ENCODE results near the gene GNMT.

GNMT gene

DNA sequence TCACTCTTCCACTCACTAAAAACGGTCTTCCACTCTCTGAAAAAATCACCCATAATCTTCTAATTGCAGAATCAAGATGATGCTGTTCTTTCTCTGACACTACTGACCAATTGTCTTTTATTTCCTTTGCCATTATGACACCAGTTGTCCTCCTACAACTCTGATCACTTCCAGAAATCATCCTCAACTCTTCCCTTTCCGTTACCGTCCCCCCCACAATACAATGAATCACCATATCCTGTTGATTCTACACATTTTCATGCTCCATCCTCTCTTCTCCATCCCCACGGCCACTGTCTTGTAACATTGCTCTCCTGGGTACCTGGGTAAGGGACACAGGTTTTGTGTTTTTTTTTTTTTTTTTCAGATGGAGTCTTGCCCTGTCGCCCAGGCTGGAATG lies 21.3 kb downstream of the GNMT start:
- no peak overlapping the region for H3K4me3 ChIP-seq (ENCODE audit: low read depth, low read length)

DNA sequence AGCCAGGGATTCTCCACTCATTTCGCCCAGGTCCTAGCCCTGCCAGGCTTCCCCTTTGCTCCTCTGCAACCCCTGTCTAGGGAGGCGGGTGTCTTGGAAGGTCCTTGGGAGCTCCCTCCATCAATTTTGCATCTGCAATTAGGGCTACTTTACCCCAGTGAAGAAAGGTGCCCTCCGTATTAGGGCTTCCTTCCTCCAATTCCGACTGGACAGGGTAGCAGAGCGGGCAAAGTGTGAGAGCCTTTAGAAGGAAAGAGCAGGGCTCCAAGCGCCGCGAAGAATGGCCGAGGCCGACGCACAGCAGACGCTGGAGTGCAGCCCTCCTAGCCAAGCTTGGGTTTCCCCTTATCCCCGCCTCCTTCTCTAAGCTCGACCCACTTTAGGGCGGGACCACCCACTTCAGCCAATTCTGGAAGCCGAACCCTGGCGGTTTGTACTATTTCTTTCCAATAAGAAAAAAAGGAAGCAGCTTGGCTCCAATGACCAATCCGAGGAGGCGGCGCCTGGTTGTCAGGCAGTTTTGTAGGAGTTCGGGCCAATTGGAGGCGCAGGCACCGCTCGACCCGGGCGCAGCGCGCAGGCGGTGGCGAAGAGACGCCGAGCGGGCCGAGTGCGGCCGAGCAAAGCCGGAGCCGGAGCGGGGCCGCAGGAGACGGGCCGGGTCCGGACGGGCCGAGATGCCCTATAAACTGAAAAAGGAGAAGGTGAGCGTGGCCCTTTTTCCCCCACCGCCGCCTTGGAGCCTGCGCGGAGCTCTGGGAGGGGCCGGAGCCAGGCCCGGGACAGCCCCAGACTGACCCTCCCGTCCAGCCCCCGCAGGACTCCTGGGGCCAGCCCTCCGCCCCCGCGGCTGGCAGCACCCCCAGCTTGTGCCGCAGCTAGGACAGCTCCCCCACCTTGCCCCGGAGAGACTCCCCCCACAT lies 23.7 kb downstream of the GNMT start, which contains the start of gene PPP2R5D:
TSS of gene PPP2R5D (plus strand) at position 570 of the 923 bp plus-strand sequence. CDS start at position 678, 108 bp downstream.
- peak; percentile 98 for DNase-seq (ENCODE audit: low read depth)
- TF ChIP-seq, protein P1, sequence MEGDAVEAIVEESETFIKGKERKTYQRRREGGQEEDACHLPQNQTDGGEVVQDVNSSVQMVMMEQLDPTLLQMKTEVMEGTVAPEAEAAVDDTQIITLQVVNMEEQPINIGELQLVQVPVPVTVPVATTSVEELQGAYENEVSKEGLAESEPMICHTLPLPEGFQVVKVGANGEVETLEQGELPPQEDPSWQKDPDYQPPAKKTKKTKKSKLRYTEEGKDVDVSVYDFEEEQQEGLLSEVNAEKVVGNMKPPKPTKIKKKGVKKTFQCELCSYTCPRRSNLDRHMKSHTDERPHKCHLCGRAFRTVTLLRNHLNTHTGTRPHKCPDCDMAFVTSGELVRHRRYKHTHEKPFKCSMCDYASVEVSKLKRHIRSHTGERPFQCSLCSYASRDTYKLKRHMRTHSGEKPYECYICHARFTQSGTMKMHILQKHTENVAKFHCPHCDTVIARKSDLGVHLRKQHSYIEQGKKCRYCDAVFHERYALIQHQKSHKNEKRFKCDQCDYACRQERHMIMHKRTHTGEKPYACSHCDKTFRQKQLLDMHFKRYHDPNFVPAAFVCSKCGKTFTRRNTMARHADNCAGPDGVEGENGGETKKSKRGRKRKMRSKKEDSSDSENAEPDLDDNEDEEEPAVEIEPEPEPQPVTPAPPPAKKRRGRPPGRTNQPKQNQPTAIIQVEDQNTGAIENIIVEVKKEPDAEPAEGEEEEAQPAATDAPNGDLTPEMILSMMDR (IDR thresholded peaks at IDR 0.05; ENCODE audit: low read depth, low read length, missing control alignments) = no peak
- peak within 1 kb of the TSS; percentile 93 for H3K4me3 ChIP-seq (ENCODE audit: low read depth, low read length)

More for the DNA sequence above, 21.3 kb downstream of the GNMT start:
- no peak for DNase-seq (ENCODE audit: low read depth)
- TF ChIP-seq, protein P1 (IDR thresholded peaks at IDR 0.05; ENCODE audit: low read depth, low read length, missing control alignments) = no peak

DNA sequence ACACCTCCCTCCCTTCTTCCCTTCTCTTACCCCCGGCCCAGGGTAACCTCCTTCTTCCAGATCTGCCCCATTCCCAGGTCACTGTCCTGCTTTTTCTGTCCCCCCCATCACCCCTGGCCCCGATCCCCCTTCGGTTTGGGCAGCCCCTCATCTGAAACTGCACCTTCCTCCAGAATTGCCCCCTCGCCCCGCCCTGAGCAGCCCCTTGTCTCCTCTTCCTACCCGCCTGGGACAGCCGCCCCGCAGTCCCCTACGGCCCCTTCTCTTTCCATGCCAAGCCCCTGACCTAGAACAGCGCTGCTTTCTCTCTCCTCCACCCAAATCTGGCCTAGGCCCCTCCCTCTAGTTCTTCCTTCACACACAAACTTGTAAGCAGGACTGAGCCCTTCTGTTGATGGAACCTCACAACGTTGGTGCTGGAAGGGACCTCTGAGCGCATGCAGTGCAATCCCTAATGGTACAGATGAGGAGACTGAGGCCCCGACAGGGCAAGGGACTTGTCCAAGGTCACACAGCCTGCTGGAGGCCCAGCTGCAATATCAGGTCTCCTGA lies 24.4 kb downstream of the GNMT start:
- H3K4me3 ChIP-seq (ENCODE audit: low read depth, low read length) = peak overlapping the region; percentile 93
- DNase-seq (ENCODE audit: low read depth) = no peak
- TF ChIP-seq, protein P1 (IDR thresholded peaks at IDR 0.05; ENCODE audit: low read depth, low read length, missing control alignments) = no peak

DNA sequence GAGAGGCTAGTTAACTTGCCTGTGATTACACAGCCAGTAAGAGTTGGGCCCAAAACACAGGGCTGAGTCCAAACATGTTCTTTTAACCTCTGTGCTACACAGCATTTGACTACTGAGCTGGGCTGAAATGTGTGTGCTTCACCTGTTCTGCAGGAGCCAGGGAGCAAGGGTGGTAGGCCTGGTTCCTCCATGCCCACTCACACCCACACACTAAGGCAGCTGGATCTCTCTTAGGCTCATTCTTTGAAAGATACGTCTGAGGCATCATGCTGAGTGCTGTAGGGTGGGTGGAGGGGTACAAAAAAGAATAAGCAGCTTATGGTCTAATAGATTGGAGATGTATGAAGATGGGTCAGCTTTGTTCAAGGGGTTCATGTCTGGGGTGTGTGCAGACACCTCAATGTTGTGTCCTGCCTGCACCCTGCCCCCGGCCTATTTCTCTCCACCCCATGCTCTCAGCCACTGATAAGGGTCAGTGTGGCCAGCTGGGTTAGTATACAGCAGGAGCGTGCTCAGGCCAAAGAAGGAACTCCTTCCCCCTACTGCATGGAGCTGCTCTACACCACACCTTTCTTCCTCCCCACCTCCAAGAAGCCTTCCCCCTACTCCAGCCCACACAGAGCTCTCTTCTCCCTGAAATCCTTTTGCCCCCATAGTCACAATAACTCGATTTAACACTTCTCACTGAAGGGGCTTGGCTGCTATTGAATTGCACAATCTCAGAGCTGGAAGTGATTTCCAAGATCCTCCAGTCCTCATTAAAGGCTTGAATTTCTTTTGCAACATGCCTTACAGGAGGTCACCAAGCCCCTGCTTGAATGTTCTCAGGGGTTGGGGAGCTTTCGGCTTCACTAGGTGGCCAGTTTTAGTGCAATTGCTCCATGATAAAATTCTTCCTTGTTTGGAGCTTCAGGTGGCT lies 27.2 kb downstream of the GNMT start:
- DNase-seq (ENCODE audit: low read depth) = no peak
- TF ChIP-seq, protein P1 (IDR thresholded peaks at IDR 0.05; ENCODE audit: low read depth, low read length, missing control alignments) = no peak
- H3K4me3 ChIP-seq (ENCODE audit: low read depth, low read length) = no peak overlapping the region

DNA sequence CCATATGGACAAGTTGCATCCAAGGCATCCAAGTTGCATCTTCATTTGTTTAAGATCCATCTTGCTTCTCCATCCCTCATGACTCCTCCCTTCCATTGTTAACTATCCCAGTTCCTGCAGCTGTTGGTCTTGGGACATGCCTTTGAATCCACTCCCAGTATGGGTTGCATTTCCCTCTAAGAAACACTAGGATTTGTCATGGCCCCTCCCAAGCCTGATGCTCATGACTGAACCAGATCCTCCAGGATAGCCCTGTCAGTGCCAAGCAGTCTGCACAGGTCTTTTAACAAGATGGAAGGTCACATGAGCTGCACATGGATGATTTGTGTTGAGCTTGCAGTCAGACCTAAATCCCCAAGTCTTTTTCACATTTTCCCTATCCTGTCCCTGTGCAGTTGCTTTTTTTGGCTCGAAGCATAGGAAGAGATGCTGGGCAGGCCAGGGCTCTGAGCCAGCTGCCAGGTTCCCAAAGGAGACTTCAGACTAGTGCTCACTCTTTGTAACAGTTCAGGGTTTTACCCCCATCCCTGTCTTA lies 28.0 kb downstream of the GNMT start:
- TF ChIP-seq, protein P1 (IDR thresholded peaks at IDR 0.05; ENCODE audit: low read depth, low read length, missing control alignments) = no peak
- H3K4me3 ChIP-seq (ENCODE audit: low read depth, low read length) = no peak overlapping the region
- no peak for DNase-seq (ENCODE audit: low read depth)

DNA sequence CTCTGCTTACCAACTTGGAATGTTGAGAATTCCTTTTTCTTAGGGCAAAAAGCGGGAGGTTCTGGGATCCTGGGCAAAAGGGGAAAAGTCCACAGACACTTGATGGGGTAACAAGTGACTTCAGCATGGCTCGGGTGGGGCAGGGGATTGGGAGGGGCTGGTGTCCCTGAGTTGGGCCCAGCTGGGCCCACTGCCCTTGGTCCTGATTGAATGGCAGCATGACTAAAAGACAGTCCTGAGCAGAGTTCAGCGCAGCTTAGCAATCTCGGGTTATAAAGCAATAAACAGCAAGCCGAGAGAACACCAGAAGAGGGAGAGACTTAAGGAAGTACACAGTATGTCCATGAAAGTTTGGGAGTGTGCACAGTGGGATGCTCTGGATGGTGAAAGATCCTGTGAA lies 29.4 kb downstream of the GNMT start:
- no peak overlapping the region for H3K4me3 ChIP-seq (ENCODE audit: low read depth, low read length)
- TF ChIP-seq, protein P1 (IDR thresholded peaks at IDR 0.05; ENCODE audit: low read depth, low read length, missing control alignments) = no peak
- DNase-seq (ENCODE audit: low read depth) = no peak

Data from GM12864 (cell line).